Body of pancreas (tissue), 4 donors: ENCODE measurements around the gene MYO18B.

Experiments
- POLR2A ChIP-seq, 3 donors: fragments of 450-650 bp; IDR thresholded peaks; one replicate each; pipeline ENCODE4 v1.6.1; 2016; ENCODE audit warnings: antibody characterized with exemption in 3 of 3, mild to moderate bottlenecking in 2 of 3
- TF ChIP-seq, protein P1 (sequence below), 7 experiments: fragments of 450-650 bp in 4 of 7; fragments of 200-600 bp in 3 of 7; sonication (generic) in 3 of 7; IDR thresholded peaks; one replicate each; pipeline ENCODE4 v1.5.1; 2016 to 2019; ENCODE audit warnings: antibody characterized with exemption in 7 of 7

- TF ChIP-seq, protein P1, sequence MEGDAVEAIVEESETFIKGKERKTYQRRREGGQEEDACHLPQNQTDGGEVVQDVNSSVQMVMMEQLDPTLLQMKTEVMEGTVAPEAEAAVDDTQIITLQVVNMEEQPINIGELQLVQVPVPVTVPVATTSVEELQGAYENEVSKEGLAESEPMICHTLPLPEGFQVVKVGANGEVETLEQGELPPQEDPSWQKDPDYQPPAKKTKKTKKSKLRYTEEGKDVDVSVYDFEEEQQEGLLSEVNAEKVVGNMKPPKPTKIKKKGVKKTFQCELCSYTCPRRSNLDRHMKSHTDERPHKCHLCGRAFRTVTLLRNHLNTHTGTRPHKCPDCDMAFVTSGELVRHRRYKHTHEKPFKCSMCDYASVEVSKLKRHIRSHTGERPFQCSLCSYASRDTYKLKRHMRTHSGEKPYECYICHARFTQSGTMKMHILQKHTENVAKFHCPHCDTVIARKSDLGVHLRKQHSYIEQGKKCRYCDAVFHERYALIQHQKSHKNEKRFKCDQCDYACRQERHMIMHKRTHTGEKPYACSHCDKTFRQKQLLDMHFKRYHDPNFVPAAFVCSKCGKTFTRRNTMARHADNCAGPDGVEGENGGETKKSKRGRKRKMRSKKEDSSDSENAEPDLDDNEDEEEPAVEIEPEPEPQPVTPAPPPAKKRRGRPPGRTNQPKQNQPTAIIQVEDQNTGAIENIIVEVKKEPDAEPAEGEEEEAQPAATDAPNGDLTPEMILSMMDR (IDR thresholded peaks at IDR 0.05), result no peak
- no peak for TF ChIP-seq POLR2A (IDR thresholded peaks at IDR 0.05)
Observed at GRCh38 chr22:25876871-25877270, 134.9 kb downstream of the MYO18B start.
